ENCODE data around the gene PSME1.

The PSME1 gene

DNA sequence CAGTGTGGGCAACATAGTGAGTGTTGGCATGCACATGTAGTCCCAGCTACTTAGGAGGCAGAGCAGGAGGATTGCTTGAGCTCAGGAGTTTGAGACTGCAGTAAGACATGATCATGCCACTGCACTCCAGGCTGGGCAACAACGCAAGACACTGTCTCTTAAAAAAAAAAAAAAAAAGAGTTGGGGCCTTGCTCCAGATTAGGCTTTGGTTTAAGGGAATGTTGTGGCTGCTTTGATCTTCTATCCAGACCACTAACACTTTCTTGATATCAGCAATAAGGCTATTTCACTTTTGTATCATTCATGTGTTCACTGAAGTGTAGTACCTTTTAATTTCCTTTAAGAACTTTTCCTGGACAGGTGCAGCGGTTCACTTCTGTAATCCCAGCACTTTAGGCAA is 8.3 kb upstream of the PSME1 start:
- DNase-seq (ENCODE audit: low spot score), result no peak
- TF ChIP-seq, protein P1, sequence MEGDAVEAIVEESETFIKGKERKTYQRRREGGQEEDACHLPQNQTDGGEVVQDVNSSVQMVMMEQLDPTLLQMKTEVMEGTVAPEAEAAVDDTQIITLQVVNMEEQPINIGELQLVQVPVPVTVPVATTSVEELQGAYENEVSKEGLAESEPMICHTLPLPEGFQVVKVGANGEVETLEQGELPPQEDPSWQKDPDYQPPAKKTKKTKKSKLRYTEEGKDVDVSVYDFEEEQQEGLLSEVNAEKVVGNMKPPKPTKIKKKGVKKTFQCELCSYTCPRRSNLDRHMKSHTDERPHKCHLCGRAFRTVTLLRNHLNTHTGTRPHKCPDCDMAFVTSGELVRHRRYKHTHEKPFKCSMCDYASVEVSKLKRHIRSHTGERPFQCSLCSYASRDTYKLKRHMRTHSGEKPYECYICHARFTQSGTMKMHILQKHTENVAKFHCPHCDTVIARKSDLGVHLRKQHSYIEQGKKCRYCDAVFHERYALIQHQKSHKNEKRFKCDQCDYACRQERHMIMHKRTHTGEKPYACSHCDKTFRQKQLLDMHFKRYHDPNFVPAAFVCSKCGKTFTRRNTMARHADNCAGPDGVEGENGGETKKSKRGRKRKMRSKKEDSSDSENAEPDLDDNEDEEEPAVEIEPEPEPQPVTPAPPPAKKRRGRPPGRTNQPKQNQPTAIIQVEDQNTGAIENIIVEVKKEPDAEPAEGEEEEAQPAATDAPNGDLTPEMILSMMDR (IDR thresholded peaks at IDR 0.05; ENCODE audit: borderline replicate concordance, control extremely low read depth, extremely low read depth, insufficient read depth, missing control alignments), result no peak
- in situ Hi-C loops (cut with MboI; ENCODE audit: low sequenced_read_pairs, unreplicated experiment), result no loop called here

DNA sequence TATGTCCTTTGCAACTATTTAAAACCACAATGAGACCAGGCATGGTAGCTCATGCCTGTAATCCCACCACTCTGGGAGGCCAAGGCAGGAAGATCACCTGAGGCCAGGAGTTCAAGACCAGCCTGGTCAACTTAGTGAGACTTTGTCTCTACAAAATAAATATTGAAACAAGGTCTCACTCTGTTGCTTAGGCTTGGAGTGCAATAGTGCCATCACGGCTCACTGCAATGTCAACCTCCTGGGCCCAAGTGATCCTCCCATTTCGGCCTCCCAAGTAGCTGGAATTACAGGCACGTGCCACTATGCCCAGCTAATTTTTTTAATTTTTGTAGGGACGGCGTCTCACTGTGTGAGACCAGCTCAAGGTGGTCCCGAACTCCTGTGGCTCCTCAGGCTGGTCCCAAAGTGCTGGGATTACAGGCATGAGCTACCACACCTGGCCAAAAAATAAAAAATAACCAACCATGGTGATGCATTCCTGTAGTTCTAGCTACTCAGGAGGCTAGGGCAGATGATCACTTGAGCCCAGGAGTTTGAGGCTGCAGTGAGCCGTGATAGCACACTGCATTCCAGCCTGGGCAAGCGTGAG is 6.5 kb upstream of the PSME1 start:
- TF ChIP-seq, protein P1 (IDR thresholded peaks at IDR 0.05; ENCODE audit: borderline replicate concordance, control extremely low read depth, extremely low read depth, insufficient read depth, missing control alignments), result no peak
- no peak for DNase-seq (ENCODE audit: low spot score)
- in situ Hi-C loops (cut with MboI; ENCODE audit: low sequenced_read_pairs, unreplicated experiment), result no loop called here

DNA sequence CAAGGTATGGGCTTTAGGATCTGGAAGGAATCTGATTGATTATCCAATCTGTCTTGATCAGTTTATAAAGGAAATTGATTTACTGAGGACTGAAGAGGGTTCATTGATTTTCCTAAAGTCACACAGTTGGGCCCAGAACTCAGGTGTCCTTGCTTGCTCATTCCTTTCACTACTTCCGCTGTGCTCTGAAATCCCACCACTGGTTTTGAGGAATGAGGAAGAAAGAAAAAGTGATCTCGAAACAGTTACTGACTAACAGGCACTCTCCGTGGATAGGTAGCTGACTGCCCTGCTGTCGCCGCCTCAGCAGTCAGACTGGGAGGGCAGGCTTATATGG is 5.6 kb upstream of the PSME1 start, which contains the start of gene FITM1:
FITM1 (plus strand) TSS at position 280 of the 337 bp plus-strand sequence. CDS start 905 bp downstream, outside the sequence.
- DNase-seq (ENCODE audit: low spot score), result no peak
- TF ChIP-seq, protein P1 (IDR thresholded peaks at IDR 0.05; ENCODE audit: borderline replicate concordance, control extremely low read depth, extremely low read depth, insufficient read depth, missing control alignments), result no peak
- in situ Hi-C loops (cut with MboI; ENCODE audit: low sequenced_read_pairs, unreplicated experiment), result no loop called here

DNA sequence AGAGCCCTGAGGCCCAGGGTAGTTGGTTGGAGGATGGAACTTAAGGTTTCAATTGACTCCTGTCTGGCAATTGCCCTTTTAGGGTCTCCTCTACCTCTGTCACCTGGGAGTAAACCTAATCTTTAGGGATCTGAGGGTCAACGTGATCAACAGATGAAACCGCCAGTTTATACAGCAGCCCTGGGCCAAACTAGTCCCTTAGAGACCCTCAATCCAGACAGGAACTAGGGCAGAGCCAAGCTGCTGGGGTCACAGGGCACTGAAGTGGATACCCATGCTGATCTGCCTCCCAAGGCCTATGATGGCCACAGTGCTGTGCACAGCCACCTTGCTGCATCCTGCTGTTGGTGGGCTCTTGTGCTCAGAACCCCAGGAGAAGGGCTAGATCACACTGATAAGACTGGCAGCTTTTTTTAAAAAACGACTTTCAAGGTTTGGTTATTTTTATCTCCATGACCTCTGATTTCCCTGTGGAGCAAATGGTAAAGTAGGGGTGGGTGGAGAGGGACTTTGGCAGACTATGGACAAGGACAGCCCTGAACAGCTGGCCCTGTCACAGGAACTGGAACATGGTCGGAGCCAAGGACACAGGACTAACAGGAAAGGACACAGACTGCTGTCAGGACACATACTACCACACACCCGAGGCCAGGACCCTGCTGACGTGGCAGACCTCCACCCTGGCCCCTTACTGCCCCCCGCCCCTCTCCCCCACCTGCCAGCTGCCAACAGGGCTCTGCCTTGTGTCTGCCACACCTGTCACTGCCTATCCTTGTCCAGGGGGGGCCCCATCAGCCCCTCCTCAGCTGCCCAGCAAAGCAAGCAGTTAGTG is 5.1 kb upstream of the PSME1 start:
- no peak for DNase-seq (ENCODE audit: low spot score)
- TF ChIP-seq, protein P1 (IDR thresholded peaks at IDR 0.05; ENCODE audit: borderline replicate concordance, control extremely low read depth, extremely low read depth, insufficient read depth, missing control alignments), result no peak
- in situ Hi-C loops (cut with MboI; ENCODE audit: low sequenced_read_pairs, unreplicated experiment), result no loop called here

DNA sequence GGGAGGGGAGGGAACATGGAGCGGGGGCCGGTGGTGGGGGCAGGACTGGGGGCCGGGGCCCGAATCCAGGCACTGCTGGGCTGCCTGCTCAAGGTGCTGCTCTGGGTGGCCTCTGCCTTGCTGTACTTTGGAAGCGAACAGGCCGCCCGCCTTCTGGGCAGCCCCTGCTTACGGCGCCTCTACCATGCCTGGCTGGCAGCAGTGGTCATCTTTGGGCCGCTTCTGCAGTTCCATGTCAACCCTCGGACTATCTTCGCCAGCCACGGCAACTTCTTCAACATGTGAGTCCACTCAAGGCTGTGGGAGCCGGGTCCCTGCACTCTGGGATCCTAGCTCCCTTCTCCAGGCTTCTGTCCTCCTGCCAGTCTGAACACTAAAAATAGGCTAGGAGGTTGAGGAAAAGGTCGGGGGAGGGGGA is 4.4 kb upstream of the PSME1 start:
- TF ChIP-seq, protein P1 (IDR thresholded peaks at IDR 0.05; ENCODE audit: borderline replicate concordance, control extremely low read depth, extremely low read depth, insufficient read depth, missing control alignments), result no peak
- no peak for DNase-seq (ENCODE audit: low spot score)
- in situ Hi-C loops (cut with MboI; ENCODE audit: low sequenced_read_pairs, unreplicated experiment), result no loop called here

DNA sequence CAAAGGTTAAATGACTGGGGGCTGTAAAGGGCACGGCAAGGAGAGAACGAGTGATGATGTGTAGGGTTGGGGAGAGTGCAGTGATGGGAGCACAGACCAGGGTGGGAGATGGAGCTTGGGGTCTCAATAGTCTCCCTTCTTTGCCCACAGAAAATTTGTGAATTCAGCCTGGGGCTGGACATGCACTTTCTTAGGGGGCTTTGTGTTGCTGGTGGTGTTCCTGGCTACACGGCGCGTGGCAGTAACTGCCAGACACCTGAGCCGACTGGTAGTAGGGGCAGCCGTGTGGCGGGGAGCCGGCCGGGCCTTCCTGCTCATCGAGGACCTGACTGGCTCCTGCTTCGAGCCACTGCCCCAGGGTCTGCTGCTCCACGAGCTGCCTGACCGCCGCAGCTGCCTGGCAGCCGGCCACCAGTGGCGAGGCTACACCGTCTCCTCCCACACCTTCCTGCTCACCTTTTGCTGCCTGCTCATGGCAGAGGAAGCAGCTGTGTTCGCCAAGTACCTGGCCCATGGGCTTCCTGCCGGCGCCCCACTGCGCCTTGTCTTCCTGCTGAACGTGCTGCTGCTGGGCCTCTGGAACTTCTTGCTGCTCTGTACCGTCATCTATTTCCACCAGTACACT is 3.8 kb upstream of the PSME1 start:
- in situ Hi-C loops (cut with MboI; ENCODE audit: low sequenced_read_pairs, unreplicated experiment), result no loop called here
- TF ChIP-seq, protein P1 (IDR thresholded peaks at IDR 0.05; ENCODE audit: borderline replicate concordance, control extremely low read depth, extremely low read depth, insufficient read depth, missing control alignments), result no peak

More for the DNA sequence above, 3.8 kb upstream of the PSME1 start:
- DNase-seq (ENCODE audit: low spot score), result no peak
